K562 (cell line): ENCODE measurements around the gene EML1. TPM values are rescaled to one million over a fixed set of nuclear protein-coding genes. Genes with fewer than 3 reads are reported as not detected.

ENCODE experiments used
- ATAC-seq: fragments of 200-7000 bp; cut with Tn5 transposase; 3 replicates; pipeline ENCODE4 v1.9.1; 2020; ENCODE audit warnings: moderate library complexity
- BruUV-seq: library from RNA; stranded (reverse); fragments of 400-500 nt; replicated peaks from 2 replicates; lab custom pipeline; 2021; lab: Mats Ljungman, UMichigan
- CTCF ChIA-PET: fragments of 300-600 bp; formaldehyde crosslinking; extraction: SDS; loops from one replicate; lab custom pipeline; 2021; ENCODE audit warnings: low intra/inter-chr PET ratio; lab: Yijun Ruan, JAX
- POLR2A ChIA-PET: fragments of 300-600, 350-650 bp; sonication (Branson Sonifier 250); formaldehyde crosslinking; extraction: SDS; loops from one replicate; lab custom pipeline; 2021; ENCODE audit warnings: antibody characterized with exemption, inconsistent platforms; lab: Yijun Ruan, JAX
- DNase-seq, 4 experiments: peaks; one replicate each; pipeline versions ENCODE4 v3.0.0 to v3.0.0-alpha.2; 2011 to 2018; ENCODE audit warnings: low spot score in 3 of 4, mixed read lengths in 3 of 4; ENCODE audit errors: extremely low read depth in 1 of 4
- FAIRE-seq: peaks from 2 replicates; lab custom pipeline; 2011; peaks lifted over from hg19 to GRCh38; lab: Jason Lieb, UNC
- H2AFZ ChIP-seq: 2 replicates; pipeline ENCODE4 v1.6.0; 2011; ENCODE audit warnings: low read depth, low read length, control low read depth, inconsistent platforms
- H3K27ac ChIP-seq: fragments of 200-600 bp; 3 replicates; pipeline ENCODE4 v1.8.0; 2011; ENCODE audit warnings: low read depth, mild to moderate bottlenecking, control low read depth, inconsistent platforms, low read length, moderate library complexity, mixed read lengths; ENCODE audit errors: extremely low read depth
- H3K27me3 ChIP-seq, 2 experiments: fragments of 300-600 bp in 1 of 2; 2 replicates in 1 of 2; 3 replicates in 1 of 2; pipeline versions ENCODE4 v1.6.0 to v1.8.0; 2011; ENCODE audit warnings: inconsistent platforms in 2 of 2, low read length in 2 of 2, mild to moderate bottlenecking in 1 of 2, mixed read lengths in 1 of 2, moderate library complexity in 1 of 2; ENCODE audit not compliant: control insufficient read depth in 2 of 2, insufficient read depth in 2 of 2
- H3K36me3 ChIP-seq: fragments of 300-600 bp; 3 replicates; pipeline ENCODE4 v1.8.0; 2011; ENCODE audit warnings: mild to moderate bottlenecking, low read length, inconsistent platforms; ENCODE audit not compliant: control insufficient read depth, insufficient read depth
- H3K4me1 ChIP-seq, 2 experiments: fragments of 200-600 bp in 1 of 2; replicated peaks in 1 of 2; 2 replicates in 1 of 2; 3 replicates in 1 of 2; pipeline versions ENCODE4 v1.5.1 to v1.8.0; 2011; ENCODE audit warnings: inconsistent platforms in 2 of 2, low read length in 2 of 2, mild to moderate bottlenecking in 1 of 2, mixed read lengths in 1 of 2, moderate library complexity in 1 of 2; ENCODE audit not compliant: control insufficient read depth in 2 of 2, insufficient read depth in 2 of 2
- H3K4me2 ChIP-seq: 2 replicates; pipeline ENCODE4 v1.6.1; 2011; ENCODE audit warnings: low read length, control low read depth, inconsistent platforms, mixed read lengths; ENCODE audit not compliant: insufficient read depth
- H3K4me3 ChIP-seq: fragments of 200-600 bp; sonication (generic), shearing (Covaris generic); 2 replicates; pipeline ENCODE4 v1.5.1; 2016; ENCODE audit warnings: control low read depth, inconsistent platforms
- H3K79me2 ChIP-seq: fragments of 200-600 bp; 3 replicates; pipeline ENCODE4 v1.8.0; 2011; ENCODE audit warnings: low read length, inconsistent platforms; ENCODE audit not compliant: control insufficient read depth, insufficient read depth
- H3K9ac ChIP-seq, 2 experiments: 2 replicates each; pipeline versions ENCODE4 v1.6.0 to v1.6.1; 2011; ENCODE audit warnings: low read depth in 2 of 2, low read length in 2 of 2, control low read depth in 1 of 2, inconsistent platforms in 1 of 2, mild to moderate bottlenecking in 1 of 2, mixed read lengths in 1 of 2; ENCODE audit not compliant: insufficient read depth in 1 of 2
- H3K9me1 ChIP-seq: one replicate; pipeline ENCODE4 v1.6.0; 2011; ENCODE audit warnings: inconsistent platforms, mild to moderate bottlenecking, low read length, moderate library complexity; ENCODE audit not compliant: control insufficient read depth, insufficient read depth
- H3K9me3 ChIP-seq: replicated peaks from 2 replicates; pipeline ENCODE4 v1.5.1; 2011; ENCODE audit warnings: low read depth, low read length, inconsistent platforms; ENCODE audit not compliant: control insufficient read depth, insufficient read depth
- H4K20me1 ChIP-seq: replicated peaks from 2 replicates; pipeline ENCODE4 v1.6.1; 2011; ENCODE audit warnings: low read length, inconsistent platforms, mixed read lengths; ENCODE audit not compliant: control insufficient read depth, insufficient read depth
- BRD4 ChIP-seq: fragments of 200-600 bp; sonication (generic); IDR thresholded peaks from 2 replicates; pipeline ENCODE4 v1.6.1; 2017; ENCODE audit warnings: inconsistent platforms
- CBX3 ChIP-seq, 2 experiments: IDR thresholded peaks; 1 replicate in 1 of 2; 2 replicates in 1 of 2; pipeline ENCODE4 v1.6.1; 2012; ENCODE audit warnings: inconsistent platforms in 2 of 2, low read length in 2 of 2, borderline replicate concordance in 1 of 2, control low read depth in 1 of 2
- CBX8 ChIP-seq: fragments of 200-600 bp; sonication (generic); IDR thresholded peaks from 2 replicates; pipeline ENCODE4 v1.6.1; 2012; ENCODE audit warnings: borderline replicate concordance, mixed run types, low read depth, mild to moderate bottlenecking, moderate library complexity, mixed read lengths, low read length, control low read depth, inconsistent platforms; ENCODE audit not compliant: poor library complexity, severe bottlenecking; ENCODE audit errors: extremely low read depth
- CEBPB ChIP-seq: fragments of 450-650 bp; IDR thresholded peaks from 2 replicates; pipeline ENCODE4 v1.6.1; 2016; ENCODE audit warnings: missing genetic modification characterization, missing compliant biosample characterization
- CTBP1 ChIP-seq: fragments of 450-650 bp; IDR thresholded peaks from 2 replicates; pipeline ENCODE4 v1.6.1; 2016; ENCODE audit warnings: borderline replicate concordance
- EP300 ChIP-seq: IDR thresholded peaks from 2 replicates; pipeline ENCODE4 v1.6.1; 2012; ENCODE audit warnings: low read length, improper control_type of control experiment
- FOXP1 ChIP-seq: sonication (generic); formaldehyde crosslinking; IDR thresholded peaks from 2 replicates; pipeline ENCODE4 v1.8.0; 2022; ENCODE audit warnings: mild to moderate bottlenecking, missing genetic modification reagents
- MAFK ChIP-seq: IDR thresholded peaks from 2 replicates; pipeline ENCODE4 v1.6.1; 2011; ENCODE audit warnings: low read length, improper control_type of control experiment
- NFRKB ChIP-seq: fragments of 450-650 bp; IDR thresholded peaks from 2 replicates; pipeline ENCODE4 v1.6.1; 2016; ENCODE audit warnings: low read depth
- RBFOX2 ChIP-seq: fragments of 200-400 bp; formaldehyde crosslinking; IDR thresholded peaks from 2 replicates; pipeline ENCODE4 v1.6.1; 2017; ENCODE audit warnings: low read depth, mild to moderate bottlenecking, low read length, moderate library complexity
- SP1 ChIP-seq: sonication (generic); formaldehyde crosslinking; IDR thresholded peaks from 2 replicates; pipeline ENCODE4 v1.8.1; 2022; ENCODE audit warnings: mild to moderate bottlenecking, missing genetic modification reagents
- THRB ChIP-seq: fragments of 450-650 bp; formaldehyde crosslinking; conservative IDR thresholded peaks from 2 replicates; pipeline ENCODE4 v1.4.0; 2022; ENCODE audit warnings: mild to moderate bottlenecking, missing genetic modification characterization
- TRIM25 ChIP-seq: fragments of 450-650 bp; IDR thresholded peaks from 2 replicates; pipeline ENCODE4 v1.7.0; 2016; ENCODE audit warnings: borderline replicate concordance
- WHSC1 ChIP-seq: IDR thresholded peaks from one replicate; pipeline ENCODE4 v1.6.1; 2012; ENCODE audit warnings: low read length, control low read depth, inconsistent platforms
- ZKSCAN8 ChIP-seq: fragments of 200-800 bp; sonication (Bioruptor generic); IDR thresholded peaks from 2 replicates; pipeline ENCODE4 v1.6.1; 2016; ENCODE audit warnings: missing genetic modification characterization, missing compliant biosample characterization
- ZNF830 ChIP-seq: fragments of 250-450 bp; sonication (Bioruptor Pico); IDR thresholded peaks from 2 replicates; pipeline ENCODE4 v1.5.0; 2021; ENCODE audit warnings: mild to moderate bottlenecking
- ZZZ3 ChIP-seq: fragments of 450-650 bp; IDR thresholded peaks from 2 replicates; pipeline ENCODE4 v1.6.1; 2016; ENCODE audit warnings: antibody characterized with exemption, mild to moderate bottlenecking, moderate library complexity
- WGBS: fragments of 100-300 bp; shearing (Covaris generic); methylation state at CpG from one replicate; pipeline ENCODE4 v1.1.6; 2016; ENCODE audit warnings: low coverage, mixed read lengths; ENCODE audit not compliant: insufficient coverage; ENCODE audit errors: missing lambda C conversion rate; 5-methylcytosine and 5-hydroxymethylcytosine counted together
- in situ Hi-C: fragments of 300-500 bp; cut with MboI; formaldehyde crosslinking; loops from 4 replicates; pipeline ENCODE4 v1.15.0; 2018; ENCODE audit warnings: inconsistent platforms, mixed read lengths
- intact Hi-C: fragments of 100-400 bp; cut with micrococcal nuclease; formaldehyde crosslinking; loops from 2 replicates; pipeline ENCODE4 v1.14.2; 2022
- polyA plus RNA-seq, 8 experiments: library from polyadenylated mRNA; depleted of rRNA in 4 of 8; stranded (reverse) in 5 of 8; unstranded in 3 of 8; fragments of >200 nt; fragmentation: Nextera tagmentation in 2 of 8; fragmentation: Illumina TruSeq in 1 of 8; extraction: Ambion mirVana in 2 of 8; extraction: Trizol in 1 of 8; gene quantifications; 2 replicates each; pipeline versions ENCODE4 v1.2.1 to v1.2.3, GENCODE V29; 2011 to 2014; ENCODE audit warnings: inconsistent platforms in 1 of 8, missing spikeins in 1 of 8
- total RNA-seq, 7 experiments: library from RNA; depleted of rRNA in 6 of 7; stranded (reverse); fragments of >200 nt in 6 of 7; fragmentation: Illumina TruSeq in 2 of 7; extraction: Trizol in 2 of 7; gene quantifications; 2 replicates each; pipeline versions ENCODE4 v1.2.1 to v1.2.3, GENCODE V29; 2011 to 2021; ENCODE audit warnings: low replicate concordance in 1 of 7
- TF ChIP-seq, protein P1 (sequence below): fragments of 450-650 bp; conservative IDR thresholded peaks from 2 replicates; pipeline ENCODE4 v1.6.1; 2016; ENCODE audit warnings: missing genetic modification characterization, low read depth, mild to moderate bottlenecking, control low read depth, missing compliant biosample characterization

The EML1 gene
- total and polyA plus RNA-seq, 9 of the 15 experiments (the other 6 are each of a cell fraction or from before 2014, with no cell fraction given) = 0.01 to 0.35 (median 0.07) TPM; not detected in 2

- no peak for TF ChIP-seq TRIM25
- no peak for TF ChIP-seq RBFOX2
- TF ChIP-seq CBX8 = no peak
- no peak for TF ChIP-seq ZKSCAN8 (CRISPR knock-in tag)
- no peak for TF ChIP-seq SP1 (CRISPR knock-in tag)
- TF ChIP-seq NFRKB = no peak
- TF ChIP-seq FOXP1 (CRISPR knock-in tag) = no peak
- no peak for TF ChIP-seq CTBP1
- TF ChIP-seq, all 486 proteins: peak for 0
Observed at GRCh38 chr14:99941211-99941610, 148.0 kb downstream of the EML1 start (continued).

DNA sequence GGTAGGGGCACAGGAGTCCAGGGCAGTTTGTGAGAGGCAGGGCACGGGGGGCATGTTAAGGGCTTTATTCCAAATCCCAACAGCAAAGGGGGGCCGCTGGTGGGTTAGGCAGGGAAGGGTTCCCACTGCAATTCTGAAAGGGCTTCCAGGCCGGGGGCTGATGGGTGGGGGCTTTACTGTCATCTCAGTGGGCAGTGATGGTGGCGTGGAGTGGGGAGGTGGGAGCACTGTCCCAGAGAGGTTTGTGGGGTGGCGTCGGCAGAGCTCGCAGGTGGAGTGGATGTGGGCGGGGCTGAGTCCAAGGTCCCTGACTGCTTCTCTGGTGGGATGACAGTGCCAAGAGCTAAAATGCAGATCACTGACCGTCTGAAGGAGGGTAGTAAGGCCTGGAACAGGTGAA, 150.4 kb downstream of the EML1 start:
- Histone ChIP-seq H3K4me1 (peaks cover 0 to 15% of the 10 kb centered on the region in 2 experiments; a peak in 2 of 5 replicates), H3K27ac (no peak overlapping the region), H2AFZ (no peak overlapping the region), H3K9me1 (no peaks in the 10 kb centered on the region), H3K4me3 (no peak overlapping the region)
- 0% methylated on average over 6 of the region's 9 CpGs for WGBS
- POLR2A ChIA-PET = no interaction called here
- no TSS peak for BruUV-seq
- no peak for TF ChIP-seq MAFK
- no peak for TF ChIP-seq THRB
- TF ChIP-seq ZNF830 (CRISPR knock-in tag) = no peak
- no peak for TF ChIP-seq WHSC1
- no peak for TF ChIP-seq ZZZ3
- TF ChIP-seq CEBPB = no peak
- TF ChIP-seq, protein P1, sequence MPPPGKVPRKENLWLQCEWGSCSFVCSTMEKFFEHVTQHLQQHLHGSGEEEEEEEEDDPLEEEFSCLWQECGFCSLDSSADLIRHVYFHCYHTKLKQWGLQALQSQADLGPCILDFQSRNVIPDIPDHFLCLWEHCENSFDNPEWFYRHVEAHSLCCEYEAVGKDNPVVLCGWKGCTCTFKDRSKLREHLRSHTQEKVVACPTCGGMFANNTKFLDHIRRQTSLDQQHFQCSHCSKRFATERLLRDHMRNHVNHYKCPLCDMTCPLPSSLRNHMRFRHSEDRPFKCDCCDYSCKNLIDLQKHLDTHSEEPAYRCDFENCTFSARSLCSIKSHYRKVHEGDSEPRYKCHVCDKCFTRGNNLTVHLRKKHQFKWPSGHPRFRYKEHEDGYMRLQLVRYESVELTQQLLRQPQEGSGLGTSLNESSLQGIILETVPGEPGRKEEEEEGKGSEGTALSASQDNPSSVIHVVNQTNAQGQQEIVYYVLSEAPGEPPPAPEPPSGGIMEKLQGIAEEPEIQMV (tag) = no peak
- no peak for TF ChIP-seq EP300
- no peak for TF ChIP-seq BRD4
- TF ChIP-seq CBX3 (IDR thresholded peaks at IDR 0.05; ENCODE audit: borderline replicate concordance in 1 of 2, low read length in 2 of 2) = no peak
- TF ChIP-seq, all 486 proteins: peak for 0
- DNase-seq (no peak), ATAC-seq (no peak), FAIRE-seq (no peak)
- CTCF ChIA-PET = no interaction called here
- no peaks in the 10 kb centered on the region for H3K79me2 ChIP-seq
- no peaks in the 10 kb centered on the region for H3K36me3 ChIP-seq
- in situ Hi-C loops = no loop called here
- H3K9me3 ChIP-seq = no peaks in the 10 kb centered on the region
- H3K4me2 ChIP-seq = no peak overlapping the region
- intact Hi-C loops = no loop called here
- no peak overlapping the region for H3K9ac ChIP-seq
- H4K20me1 ChIP-seq = no peaks in the 10 kb centered on the region
- H3K27me3 ChIP-seq = peaks cover 29 to 61% of the 10 kb centered on the region in 2 experiments; a peak in 4 of 5 replicates
